ENCODE results near the gene ATP11C.
"Not testable (repeated sequence)": the region's sequence is repeated elsewhere in the genome, so short reads cannot be mapped to it uniquely, and the experiment has no call there.

The ATP11C gene

GRCh38 chrX:139924069-139924695 lies 8.7 kb downstream of the ATP11C start:
- DNase-seq: no peak

- DNase-seq: not testable (repeated sequence)
These were observed 11.7 kb downstream of the ATP11C start for GRCh38 chrX:139921142-139921541.

GRCh38 chrX:139920316-139920715 lies 12.5 kb downstream of the ATP11C start:
- DNase-seq: no peak

GRCh38 chrX:139914421-139914820 lies 18.4 kb downstream of the ATP11C start:
- no peak for DNase-seq

GRCh38 chrX:139909712-139910111 lies 23.1 kb downstream of the ATP11C start:
- no peak for DNase-seq

GRCh38 chrX:139907078-139907477 lies 25.8 kb downstream of the ATP11C start:
- no peak for DNase-seq

GRCh38 chrX:139905743-139906142 lies 27.1 kb downstream of the ATP11C start:
- DNase-seq: no peak

- no peak for DNase-seq
These were observed 27.8 kb downstream of the ATP11C start for GRCh38 chrX:139905051-139905450.

GRCh38 chrX:139903210-139903609 lies 29.6 kb downstream of the ATP11C start:
- DNase-seq: no peak

- DNase-seq: no peak
These were observed 30.3 kb downstream of the ATP11C start for GRCh38 chrX:139902559-139902958.

- no peak for DNase-seq
These were observed 34.5 kb downstream of the ATP11C start for GRCh38 chrX:139898334-139898733.

GRCh38 chrX:139892512-139892911 lies 40.3 kb downstream of the ATP11C start:
- DNase-seq: no peak

GRCh38 chrX:139890991-139891700 lies 41.7 kb downstream of the ATP11C start:
- no peak for DNase-seq

GRCh38 chrX:139889760-139890159 lies 43.1 kb downstream of the ATP11C start:
- no peak for DNase-seq

- no peak for DNase-seq
These were observed 48.9 kb downstream of the ATP11C start for GRCh38 chrX:139883984-139884383.

- DNase-seq: no peak
These were observed 50.6 kb downstream of the ATP11C start for GRCh38 chrX:139882299-139882698.

GRCh38 chrX:139881572-139881971 lies 51.3 kb downstream of the ATP11C start:
- no peak for DNase-seq

- DNase-seq: no peak
These were observed 51.7 kb downstream of the ATP11C start for GRCh38 chrX:139881130-139881529.

- DNase-seq: no peak
These were observed 55.0 kb downstream of the ATP11C start for GRCh38 chrX:139877710-139878414.

GRCh38 chrX:139875841-139876240 lies 57.0 kb downstream of the ATP11C start:
- DNase-seq: no peak

GRCh38 chrX:139869796-139870195 lies 63.1 kb downstream of the ATP11C start:
- DNase-seq: no peak

- DNase-seq: no peak
These were observed 68.2 kb downstream of the ATP11C start for GRCh38 chrX:139864640-139865039.

GRCh38 chrX:139862208-139862607 lies 70.6 kb downstream of the ATP11C start:
- DNase-seq: no peak

GRCh38 chrX:139856826-139857225 lies 76.0 kb downstream of the ATP11C start:
- not testable (repeated sequence) for DNase-seq
